Central memory CD8-positive, alpha-beta T cell (primary cell): Measurements from ENCODE around the gene CAND2.

Source experiments
- ATAC-seq: fragments of 150-1000 bp; cut with Tn5 transposase; replicated peaks from 2 replicates; pipeline ENCODE4 v1.10.0; 2022; ENCODE audit warnings: mild to moderate bottlenecking, moderate FRiP score, moderate number of reproducible peaks; ENCODE audit not compliant: poor library complexity, severe bottlenecking; ENCODE audit errors: extremely low read depth
- DNase-seq, 2 donors: peaks; one replicate each; pipeline ENCODE4 v3.0.0; 2021; ENCODE audit warnings: low spot score in 2 of 2
- H3K27ac Mint-ChIP-seq: one replicate; pipeline ENCODE4 v1.8.0; 2022; ENCODE audit warnings: low read depth, mild to moderate bottlenecking, moderate library complexity, mixed read lengths
- H3K27me3 Mint-ChIP-seq: one replicate; pipeline ENCODE4 v1.8.0; 2022; ENCODE audit warnings: mixed read lengths
- H3K36me3 Mint-ChIP-seq: one replicate; pipeline ENCODE4 v1.8.0; 2022; ENCODE audit warnings: mild to moderate bottlenecking, moderate library complexity, mixed read lengths; ENCODE audit not compliant: insufficient read depth
- H3K4me1 Mint-ChIP-seq: one replicate; pipeline ENCODE4 v1.8.0; 2022; ENCODE audit warnings: mixed read lengths
- H3K4me3 Mint-ChIP-seq: one replicate; pipeline ENCODE4 v1.8.0; 2022; ENCODE audit warnings: mild to moderate bottlenecking, moderate library complexity, mixed read lengths
- H3K9me3 Mint-ChIP-seq: one replicate; pipeline ENCODE4 v1.8.0; 2022; ENCODE audit warnings: mixed read lengths

Gene CAND2

DNA sequence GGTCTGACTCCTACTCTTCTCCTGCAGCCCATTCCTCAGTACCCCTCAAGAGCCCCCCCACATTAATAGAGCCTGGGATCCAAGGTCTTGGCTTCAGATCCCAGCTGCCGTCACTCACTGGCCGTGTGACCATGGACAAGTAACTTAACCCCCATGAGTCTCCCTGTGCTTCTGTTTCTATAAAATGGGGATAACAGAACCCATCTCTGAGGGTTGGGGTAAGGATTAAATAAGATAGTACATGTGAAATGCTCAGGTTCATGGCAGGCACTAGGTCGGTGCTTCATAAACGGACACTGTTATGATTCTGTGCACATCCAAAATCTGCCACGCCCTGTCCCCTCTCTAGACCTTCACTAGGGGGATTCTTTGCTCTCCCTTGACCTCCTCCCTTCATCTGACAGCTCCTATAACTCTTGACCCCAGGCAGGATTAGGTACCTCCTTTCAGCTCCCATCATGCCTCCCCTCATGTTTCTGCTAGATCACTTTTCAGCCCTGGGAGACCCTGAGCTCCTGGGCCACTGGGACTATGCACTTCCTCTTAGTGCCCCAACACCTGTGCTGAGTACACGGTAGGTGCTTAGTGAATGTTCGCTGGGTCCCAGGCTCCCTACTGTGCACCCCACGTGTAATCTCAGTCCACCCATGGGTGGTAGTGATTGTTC, 1.5 kb downstream of the CAND2 start:
- H3K36me3 Mint-ChIP-seq, result peaks cover 4% of the 10 kb centered on the region
- H3K4me3 Mint-ChIP-seq, result peak overlapping the region; percentile 74
- H3K27me3 Mint-ChIP-seq, result peaks cover 28% of the 10 kb centered on the region
- peaks cover 7% of the 10 kb centered on the region for H3K4me1 Mint-ChIP-seq
- H3K27ac Mint-ChIP-seq, result no peak overlapping the region
- ATAC-seq (no peak), DNase-seq (no peak)
- H3K9me3 Mint-ChIP-seq, result no peaks in the 10 kb centered on the region

DNA sequence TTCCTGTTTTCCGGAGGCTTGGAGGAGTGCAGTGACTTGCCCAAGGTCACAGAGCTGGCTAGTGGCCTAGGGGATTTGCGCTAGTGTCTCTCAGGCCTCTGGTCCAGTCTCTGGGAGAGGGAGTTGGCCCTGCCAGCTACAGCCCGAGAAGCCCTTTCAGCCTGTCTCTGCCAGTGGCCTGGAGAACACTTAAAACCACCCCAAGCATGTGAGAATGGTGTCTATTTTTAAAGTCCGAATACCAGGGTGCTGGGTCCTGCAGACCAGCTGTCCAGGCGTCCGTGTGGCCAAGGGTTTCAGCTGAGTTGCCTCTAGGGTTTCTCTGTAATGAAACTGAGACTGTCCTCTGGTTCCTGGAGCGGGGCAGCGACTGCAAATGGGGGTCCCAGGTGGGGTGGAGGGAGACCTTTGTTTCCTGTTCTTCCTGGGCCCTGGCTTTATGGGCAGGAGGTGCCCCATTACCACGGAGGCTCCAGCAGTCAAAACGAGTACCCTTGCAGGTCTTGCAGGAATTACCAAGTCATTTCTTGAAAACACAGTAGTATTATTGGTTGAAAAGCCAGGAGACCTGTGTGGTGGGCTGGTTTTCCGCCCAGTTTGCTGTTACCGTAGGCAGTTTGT, 2.2 kb downstream of the CAND2 start:
- H3K27ac Mint-ChIP-seq, result no peak overlapping the region
- peak overlapping the region; percentile 74 for H3K4me3 Mint-ChIP-seq
- H3K36me3 Mint-ChIP-seq, result peaks cover 4% of the 10 kb centered on the region
- H3K9me3 Mint-ChIP-seq, result no peaks in the 10 kb centered on the region
- peaks cover 28% of the 10 kb centered on the region for H3K27me3 Mint-ChIP-seq
- DNase-seq (no peak), ATAC-seq (no peak)
- peaks cover 7% of the 10 kb centered on the region for H3K4me1 Mint-ChIP-seq

DNA sequence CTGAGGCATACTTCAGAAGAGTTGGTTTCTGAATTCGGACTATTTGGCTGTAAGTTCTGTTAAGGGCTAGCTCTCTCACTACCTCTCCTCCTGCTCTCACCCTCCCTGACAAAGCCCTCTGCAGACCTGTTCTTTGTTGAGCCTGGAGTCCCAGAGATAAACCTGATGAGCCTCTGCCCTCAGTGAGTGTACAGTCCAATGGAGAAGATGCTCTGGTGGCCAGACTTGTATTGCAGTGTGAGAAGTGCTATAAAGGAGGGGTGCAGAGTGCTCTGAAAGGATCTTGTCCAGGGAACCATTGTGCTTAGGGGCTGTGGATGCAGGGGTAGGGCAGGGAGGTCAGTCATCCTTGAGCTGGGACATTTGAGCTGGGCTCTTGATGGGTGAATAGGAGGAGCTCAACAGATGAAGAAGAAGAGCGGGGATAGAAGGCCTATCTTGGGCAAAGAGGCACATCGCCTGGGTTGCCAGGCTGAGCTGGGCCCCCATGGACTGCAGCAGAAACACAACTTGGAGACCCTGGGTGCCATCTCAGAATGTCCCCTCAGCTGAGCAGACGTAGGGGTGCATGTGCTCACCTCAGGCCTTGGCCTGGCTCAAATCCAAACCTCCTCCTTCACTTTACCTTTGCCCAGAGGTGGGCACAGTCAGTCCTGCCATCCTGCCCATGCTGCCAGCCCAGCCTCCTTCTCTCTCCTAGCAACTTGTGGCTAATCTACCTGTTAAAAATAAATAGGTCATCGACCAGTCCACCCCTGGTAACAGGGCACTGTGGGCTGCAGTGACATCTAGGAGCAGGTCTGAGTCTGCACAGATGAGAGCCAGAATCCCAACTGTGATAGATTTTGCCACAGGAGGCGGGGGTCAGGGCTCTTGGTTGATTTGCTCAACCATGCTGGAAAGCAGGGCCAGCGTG, 3.3 kb downstream of the CAND2 start:
- Mint-ChIP-seq H3K4me3 (no peak overlapping the region), H3K9me3 (no peaks in the 10 kb centered on the region), H3K27ac (no peak overlapping the region), H3K27me3 (peaks cover 17% of the 10 kb centered on the region), H3K36me3 (peaks cover 4% of the 10 kb centered on the region), H3K4me1 (peaks cover 7% of the 10 kb centered on the region)
- ATAC-seq (no peak), DNase-seq (no peak)

DNA sequence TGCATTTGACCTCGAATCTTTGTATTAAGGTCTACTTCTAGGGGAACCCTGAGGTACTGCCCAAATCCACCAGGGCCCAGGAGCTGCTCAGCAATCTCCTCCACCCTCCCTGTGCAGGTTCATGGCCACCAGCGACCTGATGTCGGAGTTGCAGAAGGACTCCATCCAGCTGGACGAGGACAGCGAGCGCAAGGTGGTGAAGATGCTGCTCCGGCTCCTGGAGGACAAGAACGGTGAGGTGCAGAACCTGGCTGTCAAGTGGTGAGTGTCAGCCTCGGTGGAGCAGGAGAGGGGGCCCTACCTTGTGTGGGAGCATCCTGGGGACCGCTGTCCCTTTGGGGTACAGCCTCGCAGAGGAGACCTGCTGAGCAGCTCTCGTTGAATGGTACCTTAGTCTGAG, 6.9 kb downstream of the CAND2 start:
- H3K4me1 Mint-ChIP-seq, result peaks cover under 1% of the 10 kb centered on the region
- H3K4me3 Mint-ChIP-seq, result no peak overlapping the region
- H3K27me3 Mint-ChIP-seq, result no peaks in the 10 kb centered on the region
- no peak overlapping the region for H3K27ac Mint-ChIP-seq
- no peaks in the 10 kb centered on the region for H3K9me3 Mint-ChIP-seq
- ATAC-seq (no peak), DNase-seq (no peak)
- no peaks in the 10 kb centered on the region for H3K36me3 Mint-ChIP-seq

DNA sequence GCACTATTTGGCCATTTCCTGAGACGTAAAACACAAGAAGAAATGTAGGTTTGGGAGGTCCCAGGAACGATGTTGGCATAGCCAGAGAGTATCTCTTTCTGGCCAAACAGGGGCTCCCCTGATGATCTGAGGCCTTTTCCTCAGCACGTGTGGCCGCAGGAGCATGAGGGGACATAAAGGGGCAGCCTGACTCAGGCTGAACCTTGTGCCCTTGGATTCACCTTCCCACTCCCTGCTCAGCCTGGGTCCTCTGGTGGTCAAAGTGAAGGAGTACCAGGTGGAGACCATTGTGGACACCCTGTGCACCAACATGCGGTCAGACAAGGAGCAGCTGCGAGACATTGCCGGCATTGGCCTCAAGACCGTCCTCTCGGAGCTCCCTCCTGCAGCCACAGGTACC, 10.6 kb downstream of the CAND2 start:
- peaks cover 16% of the 10 kb centered on the region for H3K4me1 Mint-ChIP-seq
- no peaks in the 10 kb centered on the region for H3K36me3 Mint-ChIP-seq
- no peak for DNase-seq
- H3K9me3 Mint-ChIP-seq, result no peaks in the 10 kb centered on the region
- no peak overlapping the region for H3K4me3 Mint-ChIP-seq
- no peak for ATAC-seq
- no peak overlapping the region for H3K27ac Mint-ChIP-seq
- no peaks in the 10 kb centered on the region for H3K27me3 Mint-ChIP-seq

DNA sequence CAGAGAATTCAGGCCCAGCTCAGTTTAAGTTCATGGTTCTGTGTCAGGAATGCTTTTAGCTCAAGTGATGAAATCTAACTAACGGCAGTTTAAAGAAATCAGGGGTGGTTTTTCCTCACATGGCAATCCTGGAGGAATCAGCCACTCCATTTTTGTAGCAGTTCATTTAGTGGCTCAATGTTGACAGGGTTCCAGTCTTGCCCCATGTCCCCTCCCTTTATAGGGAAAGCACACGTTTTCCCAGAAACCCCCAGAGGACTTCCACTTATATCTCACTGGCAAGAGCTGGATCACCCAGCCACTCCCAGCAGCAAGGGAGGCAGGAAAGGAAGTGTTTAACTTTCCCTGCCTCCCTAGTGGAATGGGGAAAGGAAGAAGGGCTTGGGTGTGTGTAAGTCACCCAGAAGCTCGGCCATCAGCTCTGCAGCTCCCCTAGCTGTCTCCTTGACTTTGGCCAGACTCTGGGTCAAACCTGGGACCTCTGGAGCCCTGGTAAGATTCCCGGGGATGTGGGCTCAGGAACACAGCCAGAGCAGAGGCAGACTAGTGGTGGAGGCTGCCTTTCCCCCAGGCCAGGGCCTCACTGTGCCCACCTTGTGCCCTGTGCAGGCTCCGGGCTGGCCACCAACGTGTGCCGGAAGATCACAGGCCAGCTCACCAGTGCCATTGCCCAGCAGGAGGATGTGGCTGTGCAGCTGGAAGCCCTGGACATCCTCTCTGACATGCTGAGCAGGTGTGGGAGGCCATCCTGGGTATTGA, 11.3 kb downstream of the CAND2 start:
- no peak overlapping the region for H3K27ac Mint-ChIP-seq
- H3K36me3 Mint-ChIP-seq, result no peaks in the 10 kb centered on the region
- no peaks in the 10 kb centered on the region for H3K9me3 Mint-ChIP-seq
- H3K4me3 Mint-ChIP-seq, result no peak overlapping the region
- H3K4me1 Mint-ChIP-seq, result peaks cover 16% of the 10 kb centered on the region
- ATAC-seq (no peak), DNase-seq (no peak)
- H3K27me3 Mint-ChIP-seq, result no peaks in the 10 kb centered on the region

DNA sequence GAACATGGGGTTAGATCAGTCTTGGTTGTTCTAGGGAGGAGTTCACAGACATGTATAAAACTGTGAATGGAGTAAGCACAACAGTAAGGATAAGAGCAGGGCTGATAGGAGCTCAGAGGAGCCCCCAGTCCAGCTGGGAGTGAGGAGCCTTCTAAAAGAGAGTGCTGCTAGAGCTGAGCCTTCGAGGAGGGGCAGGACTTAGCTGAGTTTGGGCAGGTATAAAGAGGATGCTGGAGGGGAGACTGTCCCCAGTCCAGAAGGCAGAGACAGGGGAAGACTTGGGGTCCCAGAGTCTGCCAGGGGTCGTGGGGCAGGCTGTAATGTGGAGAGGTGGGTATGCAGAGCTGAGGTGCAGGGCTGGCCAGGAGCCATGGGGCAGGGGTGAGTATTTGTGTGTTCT, 12.1 kb downstream of the CAND2 start:
- peaks cover 16% of the 10 kb centered on the region for H3K4me1 Mint-ChIP-seq
- DNase-seq (no peak), ATAC-seq (no peak)
- peak overlapping the region; percentile 15 for H3K27ac Mint-ChIP-seq
- peak overlapping the region; percentile 32 for H3K4me3 Mint-ChIP-seq
- H3K36me3 Mint-ChIP-seq, result no peaks in the 10 kb centered on the region
- H3K27me3 Mint-ChIP-seq, result no peaks in the 10 kb centered on the region
- no peaks in the 10 kb centered on the region for H3K9me3 Mint-ChIP-seq

DNA sequence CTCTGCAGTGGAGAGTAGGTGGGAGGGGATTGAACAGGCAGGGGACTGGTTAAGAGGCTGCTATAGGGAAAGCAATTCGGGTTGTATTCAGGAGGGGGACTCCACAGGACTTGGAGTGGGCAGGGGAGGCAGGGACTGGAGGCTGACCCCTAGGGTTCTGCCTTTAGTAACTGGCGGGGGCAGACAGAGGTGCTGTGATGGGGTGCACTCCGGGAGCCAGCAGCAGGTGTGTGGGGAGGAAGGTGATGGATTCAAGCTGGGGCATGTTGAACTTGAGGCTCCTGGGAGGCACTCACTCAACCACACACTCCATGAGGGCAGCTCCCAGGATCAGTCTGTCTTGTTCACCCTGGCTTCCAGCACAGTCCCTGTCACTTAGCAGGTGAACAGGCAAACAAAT, 12.5 kb downstream of the CAND2 start:
- Mint-ChIP-seq H3K27ac (peak overlapping the region; percentile 15), H3K9me3 (no peaks in the 10 kb centered on the region), H3K4me1 (peaks cover 16% of the 10 kb centered on the region), H3K27me3 (no peaks in the 10 kb centered on the region), H3K36me3 (no peaks in the 10 kb centered on the region), H3K4me3 (peak overlapping the region; percentile 32)
- DNase-seq, result no peak
- ATAC-seq, result no peak

DNA sequence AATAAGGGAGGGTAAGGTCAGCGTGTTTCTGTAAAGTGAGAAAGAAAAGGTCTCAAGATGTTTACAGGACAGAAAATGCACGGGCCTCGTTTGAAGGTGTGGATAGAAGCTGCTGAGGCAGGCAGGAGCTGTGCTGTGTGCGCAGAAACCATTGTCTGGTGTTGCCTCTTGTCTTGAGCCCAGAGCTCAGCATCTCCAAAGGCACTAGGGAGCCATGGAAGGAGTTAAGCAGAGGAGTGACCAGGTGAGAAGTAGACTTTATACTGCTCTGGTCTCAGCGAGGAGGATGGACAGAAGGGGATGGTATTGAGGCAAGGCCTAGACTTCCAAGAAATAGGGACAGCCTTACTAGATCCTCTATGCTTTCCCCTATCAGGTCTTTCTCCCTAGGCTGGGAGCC, 13.0 kb downstream of the CAND2 start:
- H3K4me3 Mint-ChIP-seq, result peak overlapping the region; percentile 32
- H3K4me1 Mint-ChIP-seq, result peaks cover 16% of the 10 kb centered on the region
- DNase-seq (no peak), ATAC-seq (no peak)
- no peaks in the 10 kb centered on the region for H3K27me3 Mint-ChIP-seq
- no peaks in the 10 kb centered on the region for H3K36me3 Mint-ChIP-seq
- peak overlapping the region; percentile 15 for H3K27ac Mint-ChIP-seq
- H3K9me3 Mint-ChIP-seq, result no peaks in the 10 kb centered on the region

DNA sequence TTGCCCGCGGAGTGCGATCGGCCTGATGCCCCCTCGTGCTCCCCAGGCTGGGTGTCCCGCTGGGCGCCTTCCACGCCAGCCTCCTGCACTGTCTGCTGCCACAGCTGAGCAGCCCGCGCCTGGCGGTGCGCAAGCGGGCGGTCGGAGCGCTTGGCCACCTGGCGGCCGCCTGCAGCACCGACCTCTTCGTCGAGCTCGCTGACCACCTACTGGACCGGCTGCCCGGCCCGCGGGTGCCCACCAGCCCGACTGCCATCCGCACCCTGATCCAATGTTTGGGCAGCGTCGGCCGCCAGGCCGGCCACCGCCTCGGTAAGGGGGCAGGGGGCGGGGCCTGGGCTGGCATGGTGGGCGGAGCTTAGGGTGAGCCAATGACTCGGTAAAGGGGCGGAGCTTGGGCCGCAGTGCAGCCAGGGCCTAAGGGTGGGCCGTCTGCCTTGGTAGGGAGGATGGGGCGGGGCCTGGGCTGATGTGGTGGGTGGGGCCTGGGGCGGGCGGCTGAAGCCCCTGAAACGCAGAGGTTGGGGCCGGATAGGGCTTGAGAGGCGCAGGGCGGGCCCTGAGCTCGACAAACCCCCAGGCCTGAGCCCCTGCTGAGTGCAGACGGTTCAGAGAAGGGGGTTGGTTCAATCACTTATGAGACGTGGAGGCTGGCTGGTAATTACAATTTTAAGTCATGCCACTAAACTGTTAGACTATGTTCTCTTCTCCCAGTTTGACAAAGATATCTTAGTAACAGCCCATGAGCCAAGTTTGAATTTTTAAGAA, 13.7 kb downstream of the CAND2 start:
- Mint-ChIP-seq H3K27me3 (no peaks in the 10 kb centered on the region), H3K27ac (no peak overlapping the region), H3K4me1 (peaks cover 16% of the 10 kb centered on the region), H3K36me3 (no peaks in the 10 kb centered on the region), H3K4me3 (peak overlapping the region; percentile 32), H3K9me3 (no peaks in the 10 kb centered on the region)
- DNase-seq (peak; percentile 89 to 92), ATAC-seq (peak; percentile 97)

DNA sequence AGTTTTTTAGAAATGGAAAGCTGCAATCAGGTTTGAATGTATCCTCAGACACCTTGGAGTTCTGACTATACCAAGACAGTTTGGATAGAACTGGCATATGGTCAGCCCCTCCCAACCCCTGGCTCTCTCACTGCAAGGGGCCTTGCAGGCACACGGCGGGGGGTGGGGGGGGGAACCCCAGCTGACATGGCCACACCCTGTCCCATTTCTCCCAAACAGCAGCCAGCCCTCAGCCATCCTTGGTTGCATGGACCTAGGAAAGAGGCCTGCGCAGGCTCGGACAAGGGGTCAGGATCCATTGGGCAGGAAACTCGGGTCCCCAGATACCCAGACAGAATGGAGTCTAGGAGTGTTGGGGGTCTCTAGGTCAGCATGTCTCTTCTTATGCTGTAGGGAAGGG, 14.5 kb downstream of the CAND2 start:
- H3K27me3 Mint-ChIP-seq, result no peaks in the 10 kb centered on the region
- H3K4me3 Mint-ChIP-seq, result peak overlapping the region; percentile 32
- DNase-seq (no peak), ATAC-seq (no peak)
- no peaks in the 10 kb centered on the region for H3K9me3 Mint-ChIP-seq
- H3K27ac Mint-ChIP-seq, result no peak overlapping the region
- H3K36me3 Mint-ChIP-seq, result no peaks in the 10 kb centered on the region
- H3K4me1 Mint-ChIP-seq, result peaks cover 16% of the 10 kb centered on the region

DNA sequence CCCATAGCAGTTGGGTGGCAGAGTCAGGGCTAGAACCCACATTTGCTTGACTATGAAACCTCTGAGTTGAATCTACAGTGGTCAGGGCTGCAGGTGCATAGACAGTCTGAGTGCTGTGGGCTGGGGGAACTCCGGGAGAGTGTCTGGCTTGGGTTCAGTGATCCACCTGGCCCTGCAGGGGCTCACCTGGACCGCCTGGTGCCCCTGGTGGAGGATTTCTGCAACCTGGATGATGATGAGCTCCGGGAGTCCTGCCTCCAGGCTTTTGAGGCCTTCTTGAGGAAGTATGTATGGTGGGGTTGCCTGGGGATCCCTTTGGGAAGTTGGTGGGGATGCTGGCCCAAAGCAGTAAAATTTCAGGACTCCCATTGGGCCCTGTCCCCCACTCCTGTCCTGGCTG, 16.3 kb downstream of the CAND2 start:
- DNase-seq (no peak), ATAC-seq (no peak)
- H3K27me3 Mint-ChIP-seq, result no peaks in the 10 kb centered on the region
- H3K9me3 Mint-ChIP-seq, result no peaks in the 10 kb centered on the region
- H3K36me3 Mint-ChIP-seq, result no peaks in the 10 kb centered on the region
- H3K4me1 Mint-ChIP-seq, result peaks cover 16% of the 10 kb centered on the region
- no peak overlapping the region for H3K4me3 Mint-ChIP-seq
- H3K27ac Mint-ChIP-seq, result no peak overlapping the region
